Activated T-cell treated with anti-CD3 and anti-CD28 coated beads, Interleukin-2, amount 50 U/mL, for 72 hours (primary cell): ENCODE results near the gene DNTT. TPM values are rescaled to one million over a fixed set of nuclear protein-coding genes. Genes with fewer than 3 reads are reported as not detected.

Experiments
- ATAC-seq, 2 donors: fragments of 150-1000 bp; cut with Tn5 transposase; replicated peaks in 1 of 2; 2 replicates each; pipeline ENCODE4 v1.10.0; 2021; ENCODE audit warnings: moderate library complexity in 2 of 2, mild to moderate bottlenecking in 1 of 2
- DNase-seq, 2 donors: peaks; one replicate each; pipeline ENCODE4 v3.0.0; 2021 to 2022; ENCODE audit warnings: mixed read lengths in 1 of 2
- H3K27ac Mint-ChIP-seq: one replicate; pipeline ENCODE4 v1.8.0; 2022; ENCODE audit warnings: mild to moderate bottlenecking, moderate library complexity, mixed read lengths
- H3K27me3 Mint-ChIP-seq: one replicate; pipeline ENCODE4 v1.8.0; 2022; ENCODE audit warnings: low read depth, mixed read lengths
- H3K36me3 Mint-ChIP-seq, 2 donors: one replicate each; pipeline ENCODE4 v1.8.0; 2022; ENCODE audit warnings: mixed read lengths in 2 of 2, mild to moderate bottlenecking in 1 of 2; ENCODE audit not compliant: insufficient read depth in 2 of 2
- H3K4me1 Mint-ChIP-seq: one replicate; pipeline ENCODE4 v1.8.0; 2022; ENCODE audit warnings: low read depth, mixed read lengths
- H3K4me3 Mint-ChIP-seq, 2 donors: one replicate each; pipeline ENCODE4 v1.8.0; 2022; ENCODE audit warnings: mild to moderate bottlenecking in 2 of 2, mixed read lengths in 2 of 2, moderate library complexity in 2 of 2
- H3K9me3 Mint-ChIP-seq, 2 donors: one replicate each; pipeline ENCODE4 v1.8.0; 2022; ENCODE audit warnings: mixed read lengths in 2 of 2
- total RNA-seq, 2 donors: library from RNA; stranded (reverse); gene quantifications; one replicate each; pipeline ENCODE4 v1.2.3, GENCODE V29; 2022

Gene DNTT
- total RNA-seq, 2 donors from 2014 or later = not detected

- peaks cover 15% of the 10 kb centered on the region for H3K4me1 Mint-ChIP-seq
- DNase-seq (no peak), ATAC-seq (no peak)
- H3K9me3 Mint-ChIP-seq = no peaks in the 10 kb centered on the region
- no peak overlapping the region for H3K27ac Mint-ChIP-seq
- no peak overlapping the region for H3K4me3 Mint-ChIP-seq
- H3K36me3 Mint-ChIP-seq = no peaks in the 10 kb centered on the region
- peaks cover 9% of the 10 kb centered on the region for H3K27me3 Mint-ChIP-seq
Measured at GRCh38 chr10:96283756-96284155, 20.5 kb upstream of the DNTT start.

- Mint-ChIP-seq H3K36me3 (no peaks in the 10 kb centered on the region), H3K27ac (no peak overlapping the region), H3K9me3 (no peaks in the 10 kb centered on the region), H3K4me1 (peaks cover 15% of the 10 kb centered on the region), H3K4me3 (no peak overlapping the region), H3K27me3 (no peaks in the 10 kb centered on the region)
- no peak for ATAC-seq
- DNase-seq = no peak
Measured at GRCh38 chr10:96285331-96285752, 18.9 kb upstream of the DNTT start.

DNA sequence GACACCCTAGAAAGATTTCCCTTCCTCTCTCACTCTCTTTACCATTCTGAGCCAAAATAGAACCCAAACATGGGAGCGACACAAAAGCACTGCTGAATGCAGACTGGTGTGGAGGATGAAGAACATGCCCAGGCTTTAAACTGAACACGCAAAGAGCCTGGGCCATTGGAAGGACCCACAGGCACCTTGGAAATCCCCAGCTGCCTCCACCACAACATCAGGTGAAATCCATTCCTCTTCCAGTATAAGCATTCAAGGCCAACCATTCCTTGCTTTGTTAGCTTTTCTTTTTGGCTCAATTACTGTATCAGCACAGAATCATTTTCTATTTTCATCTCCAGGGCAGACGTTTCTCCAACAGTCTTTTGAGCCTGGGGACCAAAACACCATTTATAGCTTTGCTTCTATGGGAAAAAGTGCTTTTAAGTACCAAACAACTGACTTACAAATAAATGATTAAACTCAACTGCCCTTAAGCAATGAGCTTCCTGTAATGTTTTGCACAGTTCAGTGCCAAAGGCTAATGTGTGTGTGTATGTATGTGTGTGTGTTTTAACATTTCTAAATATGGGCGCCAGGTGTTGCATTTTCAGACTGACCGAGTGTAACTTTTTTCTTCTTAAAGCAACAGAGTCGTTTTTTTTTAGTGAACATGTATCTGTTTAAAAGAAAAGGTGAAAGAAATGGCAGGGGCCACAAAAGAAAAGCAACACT is 16.7 kb upstream of the DNTT start:
- DNase-seq = no peak
- Mint-ChIP-seq H3K27ac (peak overlapping the region; percentile 15), H3K36me3 (no peaks in the 10 kb centered on the region), H3K4me1 (peaks cover 15% of the 10 kb centered on the region), H3K27me3 (no peaks in the 10 kb centered on the region), H3K4me3 (peak overlapping the region; percentile 29 to 78), H3K9me3 (no peaks in the 10 kb centered on the region)
- ATAC-seq = no peak

DNA sequence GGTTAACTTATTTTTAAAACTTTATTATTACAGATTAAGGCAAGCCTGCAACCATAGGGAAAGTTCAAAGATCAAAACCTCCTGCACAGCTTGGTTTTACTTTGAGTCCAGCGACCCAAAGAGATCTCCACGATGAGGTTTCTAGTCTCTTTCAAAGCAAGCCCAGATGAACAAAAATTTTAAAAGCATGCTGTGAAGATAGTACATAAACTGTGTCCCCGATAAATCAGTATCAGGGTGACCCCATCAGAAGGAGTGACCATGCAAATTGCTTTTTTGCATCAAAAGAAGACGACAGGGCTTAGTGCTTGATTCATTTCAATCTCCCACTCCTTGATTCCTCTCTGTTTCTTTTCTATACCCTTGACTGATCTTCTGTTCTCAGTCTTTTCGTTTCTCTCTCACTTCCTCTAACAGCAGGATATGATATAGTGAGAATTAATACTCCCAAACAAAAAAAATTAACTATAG is 16.0 kb upstream of the DNTT start:
- no peak for ATAC-seq
- Mint-ChIP-seq H3K27ac (no peak overlapping the region), H3K4me3 (peak overlapping the region; percentile 41 to 66), H3K27me3 (no peaks in the 10 kb centered on the region), H3K4me1 (peaks cover 15% of the 10 kb centered on the region), H3K36me3 (no peaks in the 10 kb centered on the region), H3K9me3 (no peaks in the 10 kb centered on the region)
- no peak for DNase-seq

DNA sequence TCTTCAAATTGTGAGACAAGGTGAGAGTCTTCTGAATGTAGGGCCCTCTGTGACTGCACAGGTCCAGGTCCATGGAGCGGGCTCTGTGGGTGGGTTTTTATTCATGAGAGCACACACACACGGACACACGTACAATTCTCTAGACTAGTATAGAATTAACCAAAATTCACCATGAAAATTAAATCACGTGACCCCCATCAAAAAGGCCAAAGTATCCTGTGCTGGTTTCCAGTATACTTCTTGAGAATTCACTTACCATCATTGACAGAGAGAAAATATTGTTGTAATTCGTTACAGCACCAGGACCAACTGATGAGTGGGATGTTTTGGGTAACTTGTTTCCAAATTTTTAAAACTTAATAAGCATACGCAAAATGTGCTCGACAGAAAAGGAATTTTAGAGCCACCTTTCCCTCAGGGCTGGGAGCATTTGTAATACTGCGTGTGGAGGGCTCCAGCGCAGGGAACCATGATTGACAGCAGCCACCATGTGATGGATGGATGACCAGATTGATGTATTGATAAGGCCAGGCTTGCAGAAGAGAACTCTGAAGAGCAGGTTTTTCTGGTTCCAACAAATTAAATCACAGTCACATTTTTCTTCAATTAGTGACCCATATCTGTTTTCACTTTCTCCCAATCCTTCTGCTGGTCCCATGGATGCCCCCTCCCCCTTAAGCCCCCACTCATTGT is 14.9 kb upstream of the DNTT start:
- Mint-ChIP-seq H3K4me3 (no peak overlapping the region), H3K27ac (no peak overlapping the region), H3K4me1 (peaks cover 15% of the 10 kb centered on the region), H3K36me3 (no peaks in the 10 kb centered on the region), H3K27me3 (no peaks in the 10 kb centered on the region), H3K9me3 (no peaks in the 10 kb centered on the region)
- no peak for DNase-seq
- no peak for ATAC-seq

DNA sequence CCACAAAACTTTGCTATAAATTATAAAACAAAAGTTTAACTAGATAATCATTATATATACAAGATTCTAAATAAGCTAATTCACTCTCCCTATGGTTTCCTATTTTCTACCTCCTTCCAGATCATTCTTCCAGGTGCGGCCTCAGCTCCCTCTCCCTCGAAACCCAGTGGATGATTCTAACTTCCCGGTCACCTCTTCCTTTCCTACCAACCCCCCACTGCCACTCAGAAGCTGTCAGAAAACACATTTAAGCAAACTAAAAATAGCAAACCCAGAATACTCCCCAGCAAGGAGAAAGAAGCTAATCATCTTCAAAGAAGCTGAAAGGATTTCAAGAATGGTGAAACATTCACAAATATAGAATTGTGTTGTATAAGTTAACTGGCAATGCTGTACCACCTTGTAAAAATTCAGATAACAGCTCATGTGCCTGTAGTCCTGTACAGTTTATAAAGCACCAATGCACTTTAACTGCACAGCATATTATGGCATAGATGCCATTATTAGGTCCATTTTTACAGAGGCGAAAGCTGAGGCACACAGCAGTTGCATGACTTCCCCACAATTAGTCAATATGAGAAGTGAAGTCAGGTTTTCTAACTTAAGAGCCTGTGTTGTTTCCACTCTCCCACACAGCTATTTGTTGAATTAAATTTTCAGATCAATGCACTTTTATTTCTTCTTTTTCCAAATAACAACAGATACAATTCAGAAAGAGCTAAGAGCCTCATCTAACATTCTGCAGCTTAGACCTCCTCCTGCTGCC is 13.7 kb upstream of the DNTT start:
- no peaks in the 10 kb centered on the region for H3K36me3 Mint-ChIP-seq
- no peak overlapping the region for H3K4me3 Mint-ChIP-seq
- DNase-seq (no peak), ATAC-seq (no peak)
- H3K9me3 Mint-ChIP-seq = no peaks in the 10 kb centered on the region
- H3K4me1 Mint-ChIP-seq = peaks cover 22% of the 10 kb centered on the region
- H3K27ac Mint-ChIP-seq = no peak overlapping the region
- no peaks in the 10 kb centered on the region for H3K27me3 Mint-ChIP-seq

- DNase-seq (peak; percentile 7 to 14), ATAC-seq (peak; percentile 58 to 71)
- no peak overlapping the region for H3K4me3 Mint-ChIP-seq
- H3K4me1 Mint-ChIP-seq = peaks cover 22% of the 10 kb centered on the region
- H3K9me3 Mint-ChIP-seq = no peaks in the 10 kb centered on the region
- H3K27ac Mint-ChIP-seq = no peak overlapping the region
- H3K36me3 Mint-ChIP-seq = no peaks in the 10 kb centered on the region
- H3K27me3 Mint-ChIP-seq = no peaks in the 10 kb centered on the region
Measured at GRCh38 chr10:96292971-96293920, 11.0 kb upstream of the DNTT start.

DNA sequence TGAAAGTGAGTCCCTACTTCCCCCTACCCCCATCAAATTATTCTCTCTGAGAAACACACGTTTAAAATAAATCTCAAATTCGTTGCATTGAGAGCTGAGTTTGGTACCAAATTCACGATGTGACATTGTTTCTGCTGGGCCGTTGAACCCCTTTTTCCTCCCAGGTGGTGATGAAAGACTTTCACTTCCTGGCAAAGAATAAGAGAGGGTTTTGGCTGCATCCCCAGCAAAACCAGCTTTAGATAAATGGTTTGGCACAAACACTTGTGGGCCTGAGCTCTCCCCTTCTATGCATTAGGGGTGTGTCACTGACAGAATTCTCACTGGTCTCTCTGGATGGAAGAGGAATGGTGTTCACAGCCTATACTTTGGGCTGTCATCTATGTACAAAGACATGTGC is 8.8 kb upstream of the DNTT start:
- no peak for ATAC-seq
- Mint-ChIP-seq H3K4me1 (peaks cover 37% of the 10 kb centered on the region), H3K27me3 (no peaks in the 10 kb centered on the region), H3K9me3 (no peaks in the 10 kb centered on the region), H3K27ac (no peak overlapping the region), H3K4me3 (no peak overlapping the region), H3K36me3 (no peaks in the 10 kb centered on the region)
- DNase-seq = no peak

DNA sequence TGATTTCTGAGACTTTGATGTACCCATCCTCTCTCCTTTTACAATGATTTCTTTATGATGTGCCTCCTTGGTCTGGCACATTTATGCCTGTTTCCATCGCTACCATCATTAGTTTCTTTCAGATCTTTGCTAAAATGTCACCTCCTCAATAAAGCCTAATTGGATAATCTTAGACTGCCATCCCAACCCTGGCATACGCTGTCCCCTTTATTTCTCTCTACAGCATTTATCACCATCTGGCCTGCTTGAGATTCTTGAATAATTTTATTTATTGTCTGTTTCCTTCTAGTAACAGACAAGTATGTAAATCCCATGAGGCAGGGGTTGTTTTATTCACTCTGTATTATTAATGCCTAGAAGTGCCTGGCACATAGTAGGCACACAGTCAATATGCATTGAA is 6.7 kb upstream of the DNTT start:
- Mint-ChIP-seq H3K27ac (no peak overlapping the region), H3K27me3 (no peaks in the 10 kb centered on the region), H3K36me3 (no peaks in the 10 kb centered on the region), H3K9me3 (no peaks in the 10 kb centered on the region), H3K4me3 (no peak overlapping the region), H3K4me1 (peaks cover 37% of the 10 kb centered on the region)
- ATAC-seq (no peak), DNase-seq (no peak)

DNA sequence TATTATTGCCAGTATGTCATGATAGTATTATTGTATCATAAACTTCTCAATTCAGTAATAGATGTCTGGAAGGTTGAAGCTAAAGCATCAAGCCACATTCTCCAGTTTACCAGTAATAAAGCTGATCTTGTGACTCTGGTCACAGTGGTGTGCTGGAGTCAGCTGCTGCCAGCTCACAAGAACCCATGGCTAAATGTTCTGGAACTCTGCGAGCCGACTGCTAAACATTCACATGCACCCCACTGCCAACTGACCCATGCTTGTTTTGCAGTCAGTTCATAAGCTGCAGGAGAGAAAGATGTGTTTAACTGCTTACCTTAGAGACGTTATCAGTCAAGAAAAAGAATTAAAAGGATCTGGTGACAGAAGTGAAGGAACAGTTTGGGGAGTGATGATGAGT is 5.9 kb upstream of the DNTT start:
- no peaks in the 10 kb centered on the region for H3K27me3 Mint-ChIP-seq
- no peaks in the 10 kb centered on the region for H3K9me3 Mint-ChIP-seq
- H3K4me1 Mint-ChIP-seq = peaks cover 37% of the 10 kb centered on the region
- DNase-seq (no peak), ATAC-seq (no peak)
- peak overlapping the region; percentile 3 for H3K27ac Mint-ChIP-seq
- peak overlapping the region in 1 of 2 donors; percentile 15 for H3K4me3 Mint-ChIP-seq
- H3K36me3 Mint-ChIP-seq = no peaks in the 10 kb centered on the region

DNA sequence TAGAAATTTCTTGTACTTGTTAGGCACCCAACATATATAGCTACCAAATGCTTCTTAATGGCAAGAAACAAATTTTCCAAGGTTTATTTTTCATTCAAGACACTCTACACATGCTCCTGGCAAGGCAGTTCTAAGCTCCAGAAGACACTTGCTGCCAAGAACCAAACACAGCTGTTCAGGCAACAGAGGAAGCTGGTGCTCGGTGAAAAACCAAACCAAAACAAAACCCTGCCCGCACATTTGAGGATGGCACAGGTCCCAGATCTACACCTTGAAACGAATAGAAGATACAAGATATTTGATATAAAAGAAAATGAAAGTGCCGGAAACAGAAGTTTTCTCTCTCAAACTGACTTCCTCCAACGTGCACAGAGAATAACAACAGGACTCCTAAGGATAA is 4.9 kb upstream of the DNTT start:
- DNase-seq = no peak
- H3K4me1 Mint-ChIP-seq = peaks cover 41% of the 10 kb centered on the region

GRCh38 chr10:96301616-96302015 is 2.6 kb upstream of the DNTT start:
- H3K27me3 Mint-ChIP-seq = no peaks in the 10 kb centered on the region

More for the DNA sequence above, 4.9 kb upstream of the DNTT start:
- H3K27me3 Mint-ChIP-seq = no peaks in the 10 kb centered on the region
- peak in 1 of 2 donors; percentile 22 for ATAC-seq
- H3K27ac Mint-ChIP-seq = peak overlapping the region; percentile 70
- no peaks in the 10 kb centered on the region for H3K9me3 Mint-ChIP-seq
- no peaks in the 10 kb centered on the region for H3K36me3 Mint-ChIP-seq
- peak overlapping the region; percentile 70 to 83 for H3K4me3 Mint-ChIP-seq

More at GRCh38 chr10:96301616-96302015, 2.6 kb upstream of the DNTT start:
- peaks cover 49% of the 10 kb centered on the region for H3K4me1 Mint-ChIP-seq
- no peak overlapping the region for H3K4me3 Mint-ChIP-seq
- H3K36me3 Mint-ChIP-seq = no peaks in the 10 kb centered on the region
- ATAC-seq (no peak), DNase-seq (no peak)
- no peaks in the 10 kb centered on the region for H3K9me3 Mint-ChIP-seq
- H3K27ac Mint-ChIP-seq = no peak overlapping the region
